ENCODE results near the gene ZNF784.
"Not testable (repeated sequence)": the region's sequence is repeated elsewhere in the genome, so short reads cannot be mapped to it uniquely, and the experiment has no call there.

ZNF784 gene

DNA sequence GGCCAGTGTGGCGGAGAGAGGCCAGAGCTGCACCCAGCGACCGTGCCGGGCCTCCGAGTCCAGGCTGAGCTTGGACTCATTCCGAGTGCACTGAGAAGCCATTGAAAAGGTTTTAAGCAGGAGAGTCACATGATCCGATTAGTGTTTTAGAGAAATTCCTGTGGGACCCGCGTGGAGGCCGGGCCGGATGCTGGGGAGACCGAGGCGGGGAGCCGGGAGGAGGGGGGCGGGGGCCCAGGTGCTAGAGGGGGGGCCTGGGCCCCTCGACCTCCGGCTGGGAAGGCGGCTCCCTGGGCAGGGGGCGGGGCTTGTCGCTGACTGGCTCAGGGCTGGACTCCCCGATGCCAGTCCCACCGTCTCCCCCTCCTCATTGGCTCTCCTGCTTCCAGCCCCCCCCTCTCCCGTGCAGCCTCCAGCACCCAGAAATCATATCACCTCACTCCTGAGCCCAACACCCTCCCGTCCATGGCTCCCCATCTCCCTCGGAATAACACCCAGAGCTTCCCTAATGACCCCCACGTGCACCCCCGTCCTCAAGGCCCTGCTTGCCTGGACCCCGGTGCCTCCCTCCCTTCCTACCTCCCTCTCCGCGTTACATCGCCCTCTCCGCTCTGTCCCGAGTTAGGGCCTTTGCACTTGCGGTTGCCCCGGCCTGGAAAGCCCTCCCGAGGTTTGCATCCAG, 38.6 kb downstream of the ZNF784 start:
- DNase-seq (ENCODE audit: low read depth in 2 of 2) = peak; percentile 72 to 74

- no peak for DNase-seq (ENCODE audit: low read depth in 2 of 2)
These were observed 39.5 kb downstream of the ZNF784 start for GRCh38 chr19:55584871-55585270.

DNA sequence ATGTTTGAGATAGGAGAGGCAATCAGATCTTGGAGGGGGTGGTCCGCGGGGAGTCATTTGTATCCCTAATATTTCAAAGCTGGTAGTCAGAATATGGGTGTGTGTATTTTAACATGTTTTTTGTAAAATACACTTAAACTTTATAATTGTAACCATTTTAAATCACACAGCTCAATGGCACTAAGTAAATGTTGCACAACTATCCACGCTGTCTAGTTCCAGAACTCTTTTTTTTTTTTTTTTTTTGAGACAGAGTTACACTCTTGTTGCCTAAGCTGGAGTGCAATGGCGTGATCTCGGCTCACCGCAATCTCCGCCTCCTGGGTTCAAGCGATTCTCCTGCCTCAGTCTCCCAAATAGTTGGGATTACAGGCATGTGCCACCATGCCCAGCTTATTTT, 40.5 kb downstream of the ZNF784 start:
- DNase-seq (ENCODE audit: low read depth in 2 of 2) = not testable (repeated sequence)

GRCh38 chr19:55582284-55582683, 42.1 kb downstream of the ZNF784 start:
- not testable (repeated sequence) for DNase-seq (ENCODE audit: low read depth in 2 of 2)

GRCh38 chr19:55581823-55582223, 42.5 kb downstream of the ZNF784 start:
- no peak for DNase-seq (ENCODE audit: low read depth in 2 of 2)

GRCh38 chr19:55581145-55581822, 43.1 kb downstream of the ZNF784 start:
- DNase-seq (ENCODE audit: low read depth in 2 of 2) = no peak

GRCh38 chr19:55580628-55581144, 43.7 kb downstream of the ZNF784 start, which contains the start of gene ZNF579:
TSS of gene ZNF579 (minus strand) at chr19:55580848. CDS start at chr19:55579639, 1,209 bp downstream.
- DNase-seq (ENCODE audit: low read depth in 2 of 2) = peak; percentile 80

DNA sequence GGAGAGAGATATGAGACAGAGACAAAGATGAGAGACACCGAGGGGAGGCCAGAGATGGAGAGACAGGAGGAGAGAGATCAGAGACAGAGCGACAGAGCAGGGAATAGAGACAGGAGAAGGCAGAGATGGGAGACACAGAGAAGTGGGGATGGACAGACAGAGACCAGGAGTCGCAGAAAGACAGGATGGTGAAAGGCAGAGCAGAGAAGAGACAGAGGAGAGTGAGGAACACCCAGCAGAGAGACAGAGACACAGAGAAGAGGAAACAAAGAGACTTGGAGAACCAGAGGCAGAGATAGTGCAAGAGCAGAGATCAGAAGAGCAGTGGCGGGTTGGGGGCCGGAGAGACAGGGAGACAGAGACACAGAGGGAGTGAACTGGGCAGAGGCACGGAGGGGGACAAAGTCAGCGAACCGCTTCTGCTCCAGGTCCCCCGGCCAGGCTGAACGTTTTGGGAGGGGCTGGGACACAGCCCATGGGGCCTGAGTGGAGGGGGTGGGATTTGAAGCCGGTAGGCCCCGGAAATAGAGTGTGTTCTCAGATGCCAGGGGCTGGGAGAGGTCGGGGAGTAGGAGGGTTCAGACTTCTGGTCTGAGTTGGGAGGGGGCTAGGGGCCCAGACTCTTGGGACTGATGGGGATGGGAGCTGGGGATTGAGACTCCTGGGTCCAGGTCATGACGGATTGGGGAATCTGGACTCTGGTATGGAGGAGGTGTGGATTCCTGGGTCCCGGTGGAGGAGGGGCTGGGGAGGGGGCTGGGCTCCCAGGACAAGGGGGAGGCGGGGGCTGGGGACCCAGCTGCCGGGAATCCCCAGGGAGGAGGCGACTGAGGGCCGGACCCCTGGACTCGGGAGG, 44.4 kb downstream of the ZNF784 start:
- no peak for DNase-seq (ENCODE audit: low read depth in 2 of 2)

- DNase-seq (ENCODE audit: low read depth in 2 of 2) = no peak
These were observed 45.3 kb downstream of the ZNF784 start for GRCh38 chr19:55578761-55579747.

DNA sequence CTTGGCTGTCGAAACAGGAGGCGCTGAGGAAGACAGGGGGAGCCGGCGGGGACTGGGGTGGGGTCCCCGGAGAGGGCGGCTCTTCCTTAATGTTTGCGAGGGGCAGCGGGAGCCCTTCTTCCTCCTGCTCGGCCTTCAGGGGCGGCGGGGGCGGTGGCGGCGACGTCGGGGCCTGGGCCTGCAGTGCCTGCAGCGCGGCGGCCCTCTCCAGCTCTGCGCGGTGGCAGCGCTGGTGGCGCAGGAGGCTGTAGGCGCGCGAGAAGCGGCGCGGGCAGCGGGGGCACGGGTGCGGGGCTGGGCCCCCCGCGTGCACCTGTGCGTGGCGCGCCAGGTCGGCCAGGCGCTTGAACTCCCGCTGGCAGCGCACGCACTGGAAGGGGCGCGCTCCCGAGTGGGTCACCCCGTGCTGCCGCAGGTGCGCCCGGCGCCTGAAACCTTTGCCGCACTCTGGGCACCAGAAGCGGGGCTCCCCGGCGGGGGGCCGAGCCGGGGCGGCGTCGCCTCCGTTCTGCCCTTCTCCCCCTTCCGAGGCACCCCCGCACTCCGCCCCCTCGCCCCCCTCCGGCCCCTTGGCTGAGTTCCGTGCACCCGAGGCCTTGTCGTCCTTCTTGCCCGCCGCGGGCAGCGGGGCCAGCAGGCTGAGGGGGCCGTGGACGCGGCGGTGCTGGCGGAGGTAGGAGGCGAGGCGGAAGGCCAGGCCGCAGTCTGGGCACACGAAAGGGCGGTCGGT, 46.2 kb downstream of the ZNF784 start:
- no peak for DNase-seq (ENCODE audit: low read depth in 2 of 2)

DNA sequence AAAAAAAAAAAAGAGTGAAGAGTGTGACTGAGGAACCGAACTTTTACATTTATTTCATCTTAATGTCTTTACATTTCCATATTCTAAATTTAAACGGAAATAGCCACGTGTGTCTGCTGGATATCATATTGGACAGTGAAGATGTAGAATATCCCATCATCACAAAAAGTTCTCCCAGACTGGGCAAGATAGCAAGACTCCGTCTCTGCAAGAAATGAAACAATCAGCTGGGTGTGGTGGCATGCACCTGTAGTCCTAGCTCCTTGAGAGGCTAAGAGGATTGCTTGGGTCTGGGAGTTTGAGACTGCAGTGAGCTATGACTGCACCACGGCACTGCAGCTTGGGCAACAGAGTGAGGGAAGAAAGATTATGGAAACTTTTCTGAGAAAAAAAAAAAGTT, 47.6 kb downstream of the ZNF784 start:
- DNase-seq (ENCODE audit: low read depth in 2 of 2) = no peak

- not testable (repeated sequence) for DNase-seq (ENCODE audit: low read depth in 2 of 2)
These were observed 50.4 kb downstream of the ZNF784 start for GRCh38 chr19:55573929-55574328.

Data from fibroblast of skin of left quadriceps (primary cell).